NCI-H510A treated with DMSO at 0.1 percent for 48 hours (cell line): Measurements from ENCODE around the gene IRF5.
"Not testable (repeated sequence)": the region's sequence is repeated elsewhere in the genome, so short reads cannot be mapped to it uniquely, and the experiment has no call there.

Experiments
- DNase-seq: peaks from one replicate; lab custom pipeline; 2025; lab: John Stamatoyannopoulos, UW

Gene IRF5

GRCh38 chr7:128938544-128939074, 882 bp downstream of the IRF5 start:
- no peak for DNase-seq

DNA sequence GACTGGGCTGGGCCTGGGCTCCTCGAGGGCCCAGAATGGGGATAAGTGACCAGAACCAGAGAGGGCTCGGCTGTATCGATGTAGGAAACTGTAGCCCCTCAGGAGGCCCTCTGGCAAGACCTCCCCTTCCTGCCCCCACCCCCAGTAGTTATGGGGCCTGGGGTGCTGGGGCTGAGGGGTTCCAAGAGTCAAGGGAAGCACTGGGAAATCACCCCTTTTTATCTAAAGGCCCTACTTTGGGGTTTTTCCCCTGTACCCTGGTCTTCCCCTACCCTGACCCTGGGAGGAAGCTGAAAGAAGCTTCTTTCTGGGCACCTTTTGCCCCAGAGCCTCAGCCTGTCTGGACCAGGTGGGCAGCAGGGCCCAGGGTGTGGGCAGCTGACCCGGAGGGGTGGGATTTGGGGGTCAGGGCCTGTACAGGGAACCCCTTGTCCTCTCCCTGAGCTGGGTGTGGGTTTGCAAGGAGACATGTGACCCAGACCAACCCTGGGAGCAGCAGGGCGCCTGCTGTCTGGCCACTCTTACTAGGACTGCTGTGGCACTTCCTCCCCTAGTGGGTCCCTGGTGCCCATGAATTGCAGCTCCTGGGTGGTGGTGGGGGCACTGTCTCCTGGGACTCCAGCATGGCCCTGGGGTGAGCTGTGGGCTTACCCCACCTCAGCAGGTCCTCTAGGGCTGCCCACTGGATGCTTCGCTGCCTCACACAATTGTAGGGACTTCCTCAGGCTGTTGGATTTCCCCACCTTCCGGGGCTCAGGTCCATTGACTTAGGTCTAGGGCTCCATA, 1.5 kb downstream of the IRF5 start:
- no peak for DNase-seq

GRCh38 chr7:128939861-128940410, 2.2 kb downstream of the IRF5 start:
- no peak for DNase-seq

GRCh38 chr7:128940494-128941322, 3.0 kb downstream of the IRF5 start:
- DNase-seq = peak; percentile 31

DNA sequence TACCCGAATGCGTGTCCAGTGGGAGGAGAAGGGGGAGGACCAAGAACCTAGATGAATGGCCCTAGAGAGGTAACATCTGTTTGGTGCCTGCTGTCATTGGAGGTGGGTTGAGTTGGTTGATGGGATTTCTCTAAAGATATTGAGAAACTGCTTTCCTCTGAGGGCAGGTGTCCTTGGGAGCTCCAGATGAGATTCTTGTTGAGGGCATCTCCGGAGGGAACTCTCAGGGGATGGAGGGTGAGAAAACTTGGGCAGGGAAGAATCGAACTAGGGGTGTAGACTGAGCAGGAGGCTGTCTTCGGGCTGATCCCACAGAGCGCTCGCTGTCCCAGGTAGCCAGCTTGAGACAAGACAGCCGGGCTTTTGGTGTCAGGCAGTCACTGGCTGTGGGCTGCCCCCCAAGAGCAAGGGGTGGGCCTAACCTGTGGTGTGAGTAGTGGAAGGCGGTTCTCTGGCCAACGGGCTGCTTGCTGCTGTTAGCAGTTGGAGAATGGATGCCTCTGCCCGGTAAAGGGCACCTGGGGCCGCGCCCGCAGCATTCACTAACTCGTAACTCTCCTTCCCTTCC, 3.7 kb downstream of the IRF5 start:
- DNase-seq = no peak

DNA sequence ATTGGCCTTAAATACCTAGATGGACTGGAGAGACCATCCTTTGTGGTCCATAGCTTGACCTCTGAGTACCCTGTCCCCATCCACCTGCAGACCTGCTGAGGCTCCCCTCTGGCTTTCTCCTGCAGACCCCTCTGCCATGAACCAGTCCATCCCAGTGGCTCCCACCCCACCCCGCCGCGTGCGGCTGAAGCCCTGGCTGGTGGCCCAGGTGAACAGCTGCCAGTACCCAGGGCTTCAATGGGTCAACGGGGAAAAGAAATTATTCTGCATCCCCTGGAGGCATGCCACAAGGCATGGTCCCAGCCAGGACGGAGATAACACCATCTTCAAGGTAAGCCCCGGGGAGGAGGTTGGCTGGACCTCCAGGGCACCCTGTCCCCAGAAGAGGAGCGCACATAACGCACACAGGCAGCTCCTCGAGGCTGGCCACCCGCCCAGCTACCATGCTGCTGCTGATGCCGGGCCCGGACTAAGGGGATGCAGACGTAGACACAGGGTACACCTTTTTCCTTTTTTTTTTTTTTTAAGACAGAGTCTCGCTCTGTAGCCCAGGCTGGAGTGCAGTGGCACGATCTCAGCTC, 4.3 kb downstream of the IRF5 start:
- DNase-seq = no peak

- not testable (repeated sequence) for DNase-seq
Measured at GRCh38 chr7:128943251-128943650, 5.5 kb downstream of the IRF5 start.

DNA sequence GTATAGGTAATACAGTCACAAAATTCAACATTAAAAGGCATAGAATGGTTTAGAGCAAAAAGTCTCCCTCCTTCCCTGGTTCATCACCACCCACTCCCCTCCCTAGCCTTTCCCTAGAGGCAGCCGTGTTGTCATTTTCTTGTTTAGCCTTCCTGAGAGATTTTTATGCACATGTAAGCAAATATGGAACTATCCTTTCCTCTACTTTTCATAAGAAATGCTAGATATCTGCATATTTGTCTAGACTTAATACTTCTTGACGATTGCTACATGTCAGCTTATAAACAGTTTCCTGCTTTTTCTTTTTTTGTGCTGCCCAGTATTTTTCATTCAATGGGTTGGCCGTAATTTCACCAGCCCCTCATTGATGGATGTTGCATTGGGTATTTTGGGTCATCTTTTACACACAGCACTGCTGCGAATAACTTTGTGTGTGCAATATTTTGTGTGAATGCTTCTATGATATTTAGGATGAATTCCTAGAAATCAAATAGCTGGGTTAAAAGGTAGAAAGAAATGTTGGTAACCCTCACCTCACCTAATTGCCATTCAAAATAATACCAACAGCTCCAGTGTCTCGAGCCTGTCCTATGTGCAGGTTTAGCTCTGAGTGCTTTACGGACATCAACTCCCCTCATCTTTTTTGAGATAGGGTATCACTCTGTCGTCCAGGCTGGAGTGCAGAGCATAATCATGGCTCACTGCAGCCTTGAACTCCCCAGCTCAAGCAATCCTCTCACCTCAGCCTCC, 6.9 kb downstream of the IRF5 start:
- no peak for DNase-seq

GRCh38 chr7:128945668-128946366, 8.1 kb downstream of the IRF5 start:
- DNase-seq = no peak

- DNase-seq = no peak
Measured at GRCh38 chr7:128946936-128947830, 9.5 kb downstream of the IRF5 start.

- DNase-seq = no peak
Measured at GRCh38 chr7:128947854-128948253, 10.1 kb downstream of the IRF5 start.

- DNase-seq = no peak
Measured at GRCh38 chr7:128948312-128948973, 10.7 kb downstream of the IRF5 start.

GRCh38 chr7:128948976-128949760, 11.4 kb downstream of the IRF5 start:
- no peak for DNase-seq

DNA sequence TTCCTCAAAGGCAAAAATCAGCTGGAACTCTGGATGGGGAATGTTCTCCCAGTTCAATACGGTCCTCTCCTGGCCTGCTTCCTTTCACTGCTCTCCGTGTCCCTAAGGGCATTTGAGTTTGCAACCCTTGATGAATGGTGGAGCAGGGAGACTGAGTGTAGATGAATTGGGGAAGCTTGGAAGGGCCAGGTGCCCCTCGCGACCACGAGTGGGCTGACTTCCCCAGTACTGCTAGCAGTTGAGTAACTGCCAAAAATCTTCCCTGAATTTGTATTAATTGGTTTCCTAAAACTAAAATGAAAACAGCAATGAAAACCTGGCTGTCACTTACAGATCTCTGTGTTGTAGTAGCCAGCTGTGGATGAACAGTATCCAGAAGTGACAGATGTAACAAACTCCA, 13.6 kb downstream of the IRF5 start:
- no peak for DNase-seq

DNA sequence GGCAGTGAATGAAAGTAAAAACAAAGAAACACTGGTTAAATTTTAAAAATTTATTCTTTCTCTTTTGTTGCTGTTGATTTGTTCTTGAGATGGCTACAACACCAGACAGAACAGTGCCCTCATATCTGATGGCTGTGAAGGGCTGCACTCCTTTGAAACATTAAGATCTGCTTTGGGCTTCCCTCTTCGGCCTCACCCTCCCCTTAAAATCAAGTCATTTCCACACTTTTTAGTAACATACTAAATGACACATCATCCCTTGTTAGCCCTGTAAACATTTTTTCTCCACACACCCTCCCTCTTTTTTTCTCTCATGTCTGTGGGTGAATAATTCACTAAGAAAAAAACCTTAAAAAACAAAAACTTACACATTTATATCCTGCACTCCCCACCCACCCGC, 16.4 kb downstream of the IRF5 start:
- no peak for DNase-seq

GRCh38 chr7:128954830-128955802, 17.4 kb downstream of the IRF5 start:
- DNase-seq = no peak

GRCh38 chr7:128955981-128956380, 18.3 kb downstream of the IRF5 start:
- DNase-seq = no peak
